WTC11 (cell line): Measurements from ENCODE around the gene NDC1. TPM values are rescaled to one million over a fixed set of nuclear protein-coding genes. Genes with fewer than 3 reads are reported as not detected.
"Not testable (repeated sequence)": the region's sequence is repeated elsewhere in the genome, so short reads cannot be mapped to it uniquely, and the experiment has no call there.

Experiments
- ATAC-seq: fragments of 200-7000 bp; cut with Tn5 transposase; 2 replicates; pipeline ENCODE4 v1.10.0; 2021; ENCODE audit warnings: mild to moderate bottlenecking, moderate library complexity
- CTCF ChIA-PET: fragments of 300-600 bp; sonication (Branson Sonifier 250); formaldehyde crosslinking; loops from one replicate; lab custom pipeline; 2021; ENCODE audit warnings: antibody characterized with exemption; lab: Charles Lee
- POLR2A ChIA-PET: fragments of 350-600 bp; sonication (Branson Sonifier 250); formaldehyde crosslinking; loops from one replicate; lab custom pipeline; 2021; ENCODE audit warnings: antibody characterized with exemption; lab: Charles Lee
- DNase-seq: peaks from one replicate; pipeline ENCODE4 v3.0.0; 2021; ENCODE audit warnings: low spot score
- H3K27ac Mint-ChIP-seq: 2 replicates; pipeline ENCODE4 v1.8.0; 2021; ENCODE audit warnings: mixed read lengths
- H3K27me3 Mint-ChIP-seq: 2 replicates; pipeline ENCODE4 v1.8.0; 2021; ENCODE audit warnings: low read depth, mild to moderate bottlenecking, moderate library complexity, mixed read lengths
- H3K36me3 Mint-ChIP-seq: 2 replicates; pipeline ENCODE4 v1.8.0; 2021; ENCODE audit warnings: mixed read lengths
- H3K4me1 Mint-ChIP-seq: 2 replicates; pipeline ENCODE4 v1.8.0; 2022; ENCODE audit warnings: mixed read lengths
- H3K4me3 Mint-ChIP-seq: 2 replicates; pipeline ENCODE4 v1.8.0; 2021; ENCODE audit warnings: mild to moderate bottlenecking, moderate library complexity, mixed read lengths
- H3K9me3 Mint-ChIP-seq: 2 replicates; pipeline ENCODE4 v1.8.0; 2021; ENCODE audit warnings: mixed read lengths
- ATF1 ChIP-seq: sonication (generic); formaldehyde crosslinking; IDR thresholded peaks from 2 replicates; pipeline ENCODE4 v1.8.1; 2023; ENCODE audit warnings: mild to moderate bottlenecking, moderate library complexity, missing genetic modification reagents
- EMX1 ChIP-seq: fragments of 250-450 bp; sonication (Bioruptor Pico); IDR thresholded peaks from 2 replicates; pipeline ENCODE4 v1.8.0; 2021; ENCODE audit warnings: mild to moderate bottlenecking
- ESRRA ChIP-seq: sonication (generic); formaldehyde crosslinking; IDR thresholded peaks from 2 replicates; pipeline ENCODE4 v1.8.1; 2022; ENCODE audit warnings: mild to moderate bottlenecking, missing genetic modification reagents, borderline replicate concordance
- FOXJ3 ChIP-seq: sonication (generic); formaldehyde crosslinking; IDR thresholded peaks from 2 replicates; pipeline ENCODE4 v1.9.0; 2021; ENCODE audit warnings: missing genetic modification reagents, mild to moderate bottlenecking, borderline replicate concordance
- FOXK1 ChIP-seq: sonication (generic); formaldehyde crosslinking; IDR thresholded peaks from 2 replicates; pipeline ENCODE4 v1.8.0; 2022; ENCODE audit warnings: mild to moderate bottlenecking, moderate library complexity, missing genetic modification reagents
- JUN ChIP-seq: sonication (generic); formaldehyde crosslinking; IDR thresholded peaks from 2 replicates; pipeline ENCODE4 v1.8.0; 2023; ENCODE audit warnings: mild to moderate bottlenecking, missing genetic modification reagents
- NFE2L1 ChIP-seq: sonication (generic); formaldehyde crosslinking; IDR thresholded peaks from 2 replicates; pipeline ENCODE4 v1.8.1; 2023; ENCODE audit warnings: missing genetic modification reagents
- RELA ChIP-seq: sonication (generic); formaldehyde crosslinking; IDR thresholded peaks from 2 replicates; pipeline ENCODE4 v1.8.1; 2022; ENCODE audit warnings: missing genetic modification reagents, mild to moderate bottlenecking, borderline replicate concordance
- SMAD3 ChIP-seq: sonication (generic); formaldehyde crosslinking; IDR thresholded peaks from 2 replicates; pipeline ENCODE4 v1.8.0; 2022; ENCODE audit warnings: missing genetic modification reagents, mild to moderate bottlenecking, borderline replicate concordance
- ZNF232 ChIP-seq: sonication (generic); formaldehyde crosslinking; IDR thresholded peaks from 2 replicates; pipeline ENCODE4 v1.8.0; 2022; ENCODE audit warnings: mild to moderate bottlenecking, missing genetic modification reagents
- ZNF263 ChIP-seq: sonication (generic); formaldehyde crosslinking; IDR thresholded peaks from 2 replicates; pipeline ENCODE4 v1.8.1; 2022; ENCODE audit warnings: low read depth, mild to moderate bottlenecking, moderate library complexity, missing genetic modification reagents
- ZNF396 ChIP-seq: fragments of 250-450 bp; sonication (Bioruptor Pico); IDR thresholded peaks from 2 replicates; pipeline ENCODE4 v1.8.0; 2021; ENCODE audit warnings: mild to moderate bottlenecking, moderate library complexity, borderline replicate concordance
- ZNF423 ChIP-seq: fragments of 250-450 bp; sonication (Bioruptor Pico); IDR thresholded peaks from 2 replicates; pipeline ENCODE4 v2.1.2; 2022; ENCODE audit warnings: mild to moderate bottlenecking, moderate library complexity
- total RNA-seq: library from RNA; stranded (reverse); gene quantifications from 3 replicates; pipeline ENCODE4 v1.2.3, GENCODE V29; 2021
- TF ChIP-seq, protein P1 (sequence below): sonication (generic); formaldehyde crosslinking; IDR thresholded peaks from 2 replicates; pipeline ENCODE4 v1.8.1; 2023; ENCODE audit warnings: mild to moderate bottlenecking, missing genetic modification reagents
- TF ChIP-seq, protein P2 (sequence below): fragments of 250-450 bp; sonication (Bioruptor Pico); IDR thresholded peaks from 2 replicates; pipeline ENCODE4 v1.9.0; 2021; ENCODE audit warnings: moderate library complexity, mild to moderate bottlenecking, inconsistent platforms, borderline replicate concordance
- TF ChIP-seq, protein P3 (sequence below): sonication (generic); formaldehyde crosslinking; IDR thresholded peaks from 2 replicates; pipeline ENCODE4 v1.8.0; 2023; ENCODE audit warnings: missing genetic modification reagents, mild to moderate bottlenecking, borderline replicate concordance
- TF ChIP-seq, protein P4 (sequence below): sonication (generic); formaldehyde crosslinking; IDR thresholded peaks from 2 replicates; pipeline ENCODE4 v1.8.1; 2023; ENCODE audit warnings: mild to moderate bottlenecking, missing genetic modification reagents
- TF ChIP-seq, protein P5 (sequence below): sonication (generic); formaldehyde crosslinking; conservative IDR thresholded peaks from 2 replicates; pipeline ENCODE4 v1.8.1; 2022; ENCODE audit warnings: mild to moderate bottlenecking, missing genetic modification reagents
- TF ChIP-seq, protein P6 (sequence below): sonication (generic); formaldehyde crosslinking; IDR thresholded peaks from 2 replicates; pipeline ENCODE4 v1.8.0; 2023; ENCODE audit warnings: missing genetic modification reagents

Gene NDC1
- total RNA-seq, 1 experiment from 2014 or later, result 52.4 TPM

DNA sequence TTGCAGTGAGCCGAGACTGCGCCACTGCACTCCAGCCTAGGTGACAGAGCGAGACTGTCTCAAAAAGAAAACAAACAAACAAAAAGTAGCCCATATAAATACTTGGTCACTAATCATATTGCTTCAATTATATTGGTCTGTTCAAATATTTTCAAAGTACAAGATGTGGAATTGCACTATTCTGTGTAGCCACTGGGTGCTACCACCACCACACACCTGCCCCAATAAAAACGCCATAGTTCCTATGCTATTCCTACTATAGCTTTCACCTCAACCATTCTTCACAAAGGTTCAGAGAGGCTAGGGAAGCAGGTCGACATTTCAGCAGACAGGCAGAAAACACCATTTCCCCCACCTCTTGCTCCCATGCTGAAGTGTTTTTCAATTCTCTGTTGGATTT is 16.7 kb downstream of the NDC1 start:
- Mint-ChIP-seq H3K27ac (no peak overlapping the region; the same call in 1 of the 2 replicates), H3K4me1 (no peaks in the 10 kb centered on the region), H3K27me3 (no peaks in the 10 kb centered on the region), H3K9me3 (no peaks in the 10 kb centered on the region), H3K4me3 (no peak overlapping the region), H3K36me3 (peaks cover 61% of the 10 kb centered on the region)
- no peak for DNase-seq
- ChIA-PET POLR2A (no interaction called here), CTCF (interaction anchor here (1.2 to 1.5 kb wide), 2 partner anchors 10 to 16 kb away, joined by 3 to 7 read pairs; partner anchors contain the start of gene NDC1)
- ATAC-seq, result no peak
- TF ChIP-seq, protein P1, sequence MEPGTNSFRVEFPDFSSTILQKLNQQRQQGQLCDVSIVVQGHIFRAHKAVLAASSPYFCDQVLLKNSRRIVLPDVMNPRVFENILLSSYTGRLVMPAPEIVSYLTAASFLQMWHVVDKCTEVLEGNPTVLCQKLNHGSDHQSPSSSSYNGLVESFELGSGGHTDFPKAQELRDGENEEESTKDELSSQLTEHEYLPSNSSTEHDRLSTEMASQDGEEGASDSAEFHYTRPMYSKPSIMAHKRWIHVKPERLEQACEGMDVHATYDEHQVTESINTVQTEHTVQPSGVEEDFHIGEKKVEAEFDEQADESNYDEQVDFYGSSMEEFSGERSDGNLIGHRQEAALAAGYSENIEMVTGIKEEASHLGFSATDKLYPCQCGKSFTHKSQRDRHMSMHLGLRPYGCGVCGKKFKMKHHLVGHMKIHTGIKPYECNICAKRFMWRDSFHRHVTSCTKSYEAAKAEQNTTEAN (CRISPR knock-in tag), result no peak
- no peak for TF ChIP-seq ZNF232 (CRISPR knock-in tag)
- TF ChIP-seq, protein P2, sequence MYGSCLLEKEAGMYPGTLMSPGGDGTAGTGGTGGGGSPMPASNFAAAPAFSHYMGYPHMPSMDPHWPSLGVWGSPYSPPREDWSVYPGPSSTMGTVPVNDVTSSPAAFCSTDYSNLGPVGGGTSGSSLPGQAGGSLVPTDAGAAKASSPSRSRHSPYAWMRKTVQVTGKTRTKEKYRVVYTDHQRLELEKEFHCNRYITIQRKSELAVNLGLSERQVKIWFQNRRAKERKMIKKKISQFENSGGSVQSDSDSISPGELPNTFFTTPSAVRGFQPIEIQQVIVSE (CRISPR knock-in tag), result no peak
- TF ChIP-seq EMX1 (CRISPR knock-in tag), result no peak
- TF ChIP-seq JUN (CRISPR knock-in tag), result no peak
- no peak for TF ChIP-seq SMAD3 (CRISPR knock-in tag)
- no peak for TF ChIP-seq NFE2L1 (CRISPR knock-in tag)
- no peak for TF ChIP-seq ZNF396 (CRISPR knock-in tag)
- TF ChIP-seq, protein P3, sequence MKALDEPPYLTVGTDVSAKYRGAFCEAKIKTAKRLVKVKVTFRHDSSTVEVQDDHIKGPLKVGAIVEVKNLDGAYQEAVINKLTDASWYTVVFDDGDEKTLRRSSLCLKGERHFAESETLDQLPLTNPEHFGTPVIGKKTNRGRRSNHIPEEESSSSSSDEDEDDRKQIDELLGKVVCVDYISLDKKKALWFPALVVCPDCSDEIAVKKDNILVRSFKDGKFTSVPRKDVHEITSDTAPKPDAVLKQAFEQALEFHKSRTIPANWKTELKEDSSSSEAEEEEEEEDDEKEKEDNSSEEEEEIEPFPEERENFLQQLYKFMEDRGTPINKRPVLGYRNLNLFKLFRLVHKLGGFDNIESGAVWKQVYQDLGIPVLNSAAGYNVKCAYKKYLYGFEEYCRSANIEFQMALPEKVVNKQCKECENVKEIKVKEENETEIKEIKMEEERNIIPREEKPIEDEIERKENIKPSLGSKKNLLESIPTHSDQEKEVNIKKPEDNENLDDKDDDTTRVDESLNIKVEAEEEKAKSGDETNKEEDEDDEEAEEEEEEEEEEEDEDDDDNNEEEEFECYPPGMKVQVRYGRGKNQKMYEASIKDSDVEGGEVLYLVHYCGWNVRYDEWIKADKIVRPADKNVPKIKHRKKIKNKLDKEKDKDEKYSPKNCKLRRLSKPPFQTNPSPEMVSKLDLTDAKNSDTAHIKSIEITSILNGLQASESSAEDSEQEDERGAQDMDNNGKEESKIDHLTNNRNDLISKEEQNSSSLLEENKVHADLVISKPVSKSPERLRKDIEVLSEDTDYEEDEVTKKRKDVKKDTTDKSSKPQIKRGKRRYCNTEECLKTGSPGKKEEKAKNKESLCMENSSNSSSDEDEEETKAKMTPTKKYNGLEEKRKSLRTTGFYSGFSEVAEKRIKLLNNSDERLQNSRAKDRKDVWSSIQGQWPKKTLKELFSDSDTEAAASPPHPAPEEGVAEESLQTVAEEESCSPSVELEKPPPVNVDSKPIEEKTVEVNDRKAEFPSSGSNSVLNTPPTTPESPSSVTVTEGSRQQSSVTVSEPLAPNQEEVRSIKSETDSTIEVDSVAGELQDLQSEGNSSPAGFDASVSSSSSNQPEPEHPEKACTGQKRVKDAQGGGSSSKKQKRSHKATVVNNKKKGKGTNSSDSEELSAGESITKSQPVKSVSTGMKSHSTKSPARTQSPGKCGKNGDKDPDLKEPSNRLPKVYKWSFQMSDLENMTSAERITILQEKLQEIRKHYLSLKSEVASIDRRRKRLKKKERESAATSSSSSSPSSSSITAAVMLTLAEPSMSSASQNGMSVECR (CRISPR knock-in tag), result no peak
- TF ChIP-seq, protein P4, sequence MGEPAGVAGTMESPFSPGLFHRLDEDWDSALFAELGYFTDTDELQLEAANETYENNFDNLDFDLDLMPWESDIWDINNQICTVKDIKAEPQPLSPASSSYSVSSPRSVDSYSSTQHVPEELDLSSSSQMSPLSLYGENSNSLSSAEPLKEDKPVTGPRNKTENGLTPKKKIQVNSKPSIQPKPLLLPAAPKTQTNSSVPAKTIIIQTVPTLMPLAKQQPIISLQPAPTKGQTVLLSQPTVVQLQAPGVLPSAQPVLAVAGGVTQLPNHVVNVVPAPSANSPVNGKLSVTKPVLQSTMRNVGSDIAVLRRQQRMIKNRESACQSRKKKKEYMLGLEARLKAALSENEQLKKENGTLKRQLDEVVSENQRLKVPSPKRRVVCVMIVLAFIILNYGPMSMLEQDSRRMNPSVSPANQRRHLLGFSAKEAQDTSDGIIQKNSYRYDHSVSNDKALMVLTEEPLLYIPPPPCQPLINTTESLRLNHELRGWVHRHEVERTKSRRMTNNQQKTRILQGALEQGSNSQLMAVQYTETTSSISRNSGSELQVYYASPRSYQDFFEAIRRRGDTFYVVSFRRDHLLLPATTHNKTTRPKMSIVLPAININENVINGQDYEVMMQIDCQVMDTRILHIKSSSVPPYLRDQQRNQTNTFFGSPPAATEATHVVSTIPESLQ (CRISPR knock-in tag), result no peak
- TF ChIP-seq ESRRA, result no peak
- no peak for TF ChIP-seq ATF1
- no peak for TF ChIP-seq FOXK1 (CRISPR knock-in tag)
- TF ChIP-seq, protein P5, sequence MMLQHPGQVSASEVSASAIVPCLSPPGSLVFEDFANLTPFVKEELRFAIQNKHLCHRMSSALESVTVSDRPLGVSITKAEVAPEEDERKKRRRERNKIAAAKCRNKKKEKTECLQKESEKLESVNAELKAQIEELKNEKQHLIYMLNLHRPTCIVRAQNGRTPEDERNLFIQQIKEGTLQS, result no peak
- no peak for TF ChIP-seq FOXJ3
- TF ChIP-seq ZNF423 (CRISPR knock-in tag), result no peak
- TF ChIP-seq RELA, result no peak

DNA sequence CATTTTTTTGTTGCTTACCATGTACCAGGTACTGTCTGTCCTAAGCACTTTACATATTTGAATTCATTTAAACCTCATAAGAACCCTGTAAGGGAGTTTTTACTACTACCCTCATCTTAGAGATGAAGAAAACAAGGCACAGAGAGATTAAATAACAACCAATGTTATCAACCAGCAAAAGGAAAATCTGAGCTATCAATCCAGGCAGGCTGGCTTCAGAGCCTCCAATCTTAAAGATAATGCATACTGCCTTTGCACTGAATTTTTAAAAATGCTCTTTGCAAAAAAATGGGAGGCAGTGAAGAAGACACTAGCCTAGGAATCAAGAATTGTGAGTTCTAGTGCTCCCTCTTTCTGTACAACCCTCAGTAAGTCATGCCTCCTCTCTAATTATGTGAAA is 18.7 kb downstream of the NDC1 start:
- Mint-ChIP-seq H3K36me3 (peaks cover 60% of the 10 kb centered on the region), H3K4me1 (no peaks in the 10 kb centered on the region), H3K27me3 (no peaks in the 10 kb centered on the region), H3K9me3 (no peaks in the 10 kb centered on the region), H3K4me3 (no peak overlapping the region), H3K27ac (no peak overlapping the region)
- DNase-seq (no peak), ATAC-seq (no peak)
- ChIA-PET POLR2A (no interaction called here), CTCF (interaction anchor here (1.6 kb wide), 1 partner anchor 8 kb away, joined by 8 read pairs; no protein-coding TSS in a partner anchor)
- TF ChIP-seq, protein P6, sequence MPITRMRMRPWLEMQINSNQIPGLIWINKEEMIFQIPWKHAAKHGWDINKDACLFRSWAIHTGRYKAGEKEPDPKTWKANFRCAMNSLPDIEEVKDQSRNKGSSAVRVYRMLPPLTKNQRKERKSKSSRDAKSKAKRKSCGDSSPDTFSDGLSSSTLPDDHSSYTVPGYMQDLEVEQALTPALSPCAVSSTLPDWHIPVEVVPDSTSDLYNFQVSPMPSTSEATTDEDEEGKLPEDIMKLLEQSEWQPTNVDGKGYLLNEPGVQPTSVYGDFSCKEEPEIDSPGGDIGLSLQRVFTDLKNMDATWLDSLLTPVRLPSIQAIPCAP (CRISPR knock-in tag), result no peak
- TF ChIP-seq ZNF263, result no peak

DNA sequence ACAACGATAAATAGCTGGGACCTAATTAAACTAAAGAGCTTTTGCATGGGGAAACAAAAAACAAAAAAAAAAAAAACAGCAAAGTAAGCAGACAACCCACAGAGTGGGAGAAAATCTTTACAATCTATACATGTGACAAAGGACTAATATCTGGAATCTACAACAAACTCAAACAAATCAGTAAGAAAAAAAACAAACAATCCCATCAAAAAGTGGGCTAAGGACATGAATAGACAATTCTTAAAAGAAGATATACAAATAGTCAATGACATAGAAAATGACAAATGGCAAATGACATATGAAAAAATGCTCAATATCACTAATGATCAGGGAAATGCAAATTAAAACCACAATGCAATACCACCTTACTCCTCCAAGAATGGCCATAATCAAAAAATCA is 21.5 kb downstream of the NDC1 start:
- H3K4me1 Mint-ChIP-seq, result peaks cover 12% of the 10 kb centered on the region
- H3K9me3 Mint-ChIP-seq, DNase-seq, POLR2A ChIA-PET, CTCF ChIA-PET, H3K27ac Mint-ChIP-seq, H3K27me3 Mint-ChIP-seq, H3K4me3 Mint-ChIP-seq, ATAC-seq: not testable (repeated sequence)
- peaks cover 76% of the 10 kb centered on the region for H3K36me3 Mint-ChIP-seq

DNA sequence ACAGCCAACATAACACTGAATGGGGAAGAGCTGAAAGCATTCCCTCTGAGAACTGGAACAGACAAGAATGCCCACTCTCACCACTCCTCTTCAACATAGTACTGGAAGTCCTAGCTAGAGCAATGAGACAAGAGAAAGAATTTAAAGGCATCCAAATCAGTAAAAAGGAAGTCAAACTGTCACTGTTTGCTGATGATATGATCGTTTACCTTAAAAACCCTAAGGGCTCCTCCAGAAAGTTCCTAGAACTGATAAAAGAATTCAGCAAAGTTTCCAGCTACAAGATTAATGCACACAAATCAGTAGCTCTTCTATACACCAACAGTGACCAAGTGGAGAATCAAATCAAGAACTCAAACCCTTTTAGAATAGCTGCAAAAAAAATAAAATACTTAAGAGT is 22.6 kb downstream of the NDC1 start:
- not testable (repeated sequence) for H3K27ac Mint-ChIP-seq

More for the DNA sequence above, 22.6 kb downstream of the NDC1 start:
- CTCF ChIA-PET, POLR2A ChIA-PET, DNase-seq, H3K4me3 Mint-ChIP-seq, H3K9me3 Mint-ChIP-seq, ATAC-seq, H3K27me3 Mint-ChIP-seq: not testable (repeated sequence)
- Mint-ChIP-seq H3K4me1 (peaks cover 16% of the 10 kb centered on the region), H3K36me3 (peaks cover 85% of the 10 kb centered on the region)
